A673 (cell line): ENCODE results near the gene UBXN11.

Source experiments
- EZH2 ChIP-seq: fragments of 200-600 bp; sonication (generic); IDR thresholded peaks from 2 replicates; pipeline ENCODE4 v1.6.1; 2017; ENCODE audit warnings: borderline replicate concordance, low read depth, mild to moderate bottlenecking, mixed read lengths, antibody characterized with exemption, low read length; ENCODE audit not compliant: poor library complexity, severe bottlenecking
- TF ChIP-seq, protein P1 (sequence below): fragments of 300-800, 200-600 bp; sonication (generic); conservative IDR thresholded peaks from 2 replicates; pipeline ENCODE4 v1.5.1; 2017; ENCODE audit warnings: low read depth, mild to moderate bottlenecking, antibody characterized with exemption, low read length, moderate library complexity, mixed read lengths

DNA sequence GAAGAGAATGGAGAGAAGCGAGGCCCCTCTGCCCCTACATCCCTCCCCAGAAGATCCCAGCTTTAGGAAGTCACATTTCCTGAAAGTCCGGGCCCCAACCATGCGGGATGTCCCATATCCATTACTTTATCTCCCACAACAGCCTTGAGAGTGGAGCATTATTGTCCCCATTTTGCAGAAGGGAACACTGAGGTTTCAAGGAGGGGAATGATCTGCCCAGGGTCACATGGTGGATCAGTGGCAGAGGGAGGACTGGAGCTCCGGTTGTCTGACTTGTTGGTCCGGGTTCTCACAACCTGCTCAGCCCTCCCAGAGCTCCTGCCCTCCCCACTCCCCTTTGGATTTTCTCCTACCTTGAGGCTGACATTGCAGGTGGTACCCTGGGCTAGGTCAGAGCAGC is 49.7 kb upstream of the UBXN11 start:
- TF ChIP-seq, protein P1, sequence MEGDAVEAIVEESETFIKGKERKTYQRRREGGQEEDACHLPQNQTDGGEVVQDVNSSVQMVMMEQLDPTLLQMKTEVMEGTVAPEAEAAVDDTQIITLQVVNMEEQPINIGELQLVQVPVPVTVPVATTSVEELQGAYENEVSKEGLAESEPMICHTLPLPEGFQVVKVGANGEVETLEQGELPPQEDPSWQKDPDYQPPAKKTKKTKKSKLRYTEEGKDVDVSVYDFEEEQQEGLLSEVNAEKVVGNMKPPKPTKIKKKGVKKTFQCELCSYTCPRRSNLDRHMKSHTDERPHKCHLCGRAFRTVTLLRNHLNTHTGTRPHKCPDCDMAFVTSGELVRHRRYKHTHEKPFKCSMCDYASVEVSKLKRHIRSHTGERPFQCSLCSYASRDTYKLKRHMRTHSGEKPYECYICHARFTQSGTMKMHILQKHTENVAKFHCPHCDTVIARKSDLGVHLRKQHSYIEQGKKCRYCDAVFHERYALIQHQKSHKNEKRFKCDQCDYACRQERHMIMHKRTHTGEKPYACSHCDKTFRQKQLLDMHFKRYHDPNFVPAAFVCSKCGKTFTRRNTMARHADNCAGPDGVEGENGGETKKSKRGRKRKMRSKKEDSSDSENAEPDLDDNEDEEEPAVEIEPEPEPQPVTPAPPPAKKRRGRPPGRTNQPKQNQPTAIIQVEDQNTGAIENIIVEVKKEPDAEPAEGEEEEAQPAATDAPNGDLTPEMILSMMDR: no peak
- TF ChIP-seq EZH2: no peak
